Mesothelial cell of epicardium (in vitro differentiated cells): Measurements from ENCODE around the gene SLC6A19. TPM values are rescaled to one million over a fixed set of nuclear protein-coding genes. Genes with fewer than 3 reads are reported as not detected.
"Not testable (repeated sequence)": the region's sequence is repeated elsewhere in the genome, so short reads cannot be mapped to it uniquely, and the experiment has no call there.

ENCODE experiments used
- DNase-seq, 2 experiments: peaks; one replicate each; pipeline ENCODE4 v3.0.0; 2021; ENCODE audit warnings: low spot score in 2 of 2; ENCODE audit not compliant: unreplicated experiment in 2 of 2
- H3K27ac Mint-ChIP-seq: 2 replicates; pipeline ENCODE4 v1.8.0; 2021; ENCODE audit warnings: mixed read lengths
- H3K27me3 Mint-ChIP-seq: 2 replicates; pipeline ENCODE4 v1.8.0; 2021; ENCODE audit warnings: low read depth, mixed read lengths
- H3K36me3 Mint-ChIP-seq: 2 replicates; pipeline ENCODE4 v1.8.0; 2021; ENCODE audit warnings: mixed read lengths
- H3K4me1 Mint-ChIP-seq: 2 replicates; pipeline ENCODE4 v1.8.0; 2021; ENCODE audit warnings: mixed read lengths
- H3K4me3 Mint-ChIP-seq: 2 replicates; pipeline ENCODE4 v1.8.0; 2021; ENCODE audit warnings: mild to moderate bottlenecking, moderate library complexity, mixed read lengths
- H3K9me3 Mint-ChIP-seq: 2 replicates; pipeline ENCODE4 v1.8.0; 2021; ENCODE audit warnings: mixed read lengths
- CTCF ChIP-seq: fragments of 200-600 bp; sonication (generic); IDR thresholded peaks from one replicate; pipeline ENCODE4 v1.5.0; 2021; ENCODE audit warnings: antibody characterized with exemption; ENCODE audit not compliant: unreplicated experiment
- total RNA-seq: library from RNA; stranded (reverse); gene quantifications from 3 replicates; pipeline ENCODE4 v1.2.1, GENCODE V29; 2021

SLC6A19 gene
- total RNA-seq, 1 donor from 2014 or later = not detected

- Mint-ChIP-seq H3K27ac (no peak overlapping the region), H3K27me3 (peaks cover 41% of the 10 kb centered on the region), H3K4me3 (no peak overlapping the region), H3K4me1 (no peaks in the 10 kb centered on the region), H3K36me3 (no peaks in the 10 kb centered on the region), H3K9me3 (no peaks in the 10 kb centered on the region)
- no peak for DNase-seq
- TF ChIP-seq CTCF = no peak
Observed at GRCh38 chr5:1226231-1226630, 24.8 kb downstream of the SLC6A19 start.

GRCh38 chr5:1226839-1227581, 25.6 kb downstream of the SLC6A19 start:
- Mint-ChIP-seq H3K36me3 (no peaks in the 10 kb centered on the region), H3K27ac (no peak overlapping the region), H3K4me3 (no peak overlapping the region), H3K27me3 (peaks cover 41% of the 10 kb centered on the region), H3K4me1 (no peaks in the 10 kb centered on the region), H3K9me3 (no peaks in the 10 kb centered on the region)
- DNase-seq = no peak
- no peak for TF ChIP-seq CTCF

GRCh38 chr5:1227667-1228066, 26.3 kb downstream of the SLC6A19 start:
- no peak for DNase-seq
- Mint-ChIP-seq H3K4me1 (no peaks in the 10 kb centered on the region), H3K27ac (no peak overlapping the region), H3K9me3 (no peaks in the 10 kb centered on the region), H3K4me3 (no peak overlapping the region), H3K27me3 (peaks cover 41% of the 10 kb centered on the region), H3K36me3 (no peaks in the 10 kb centered on the region)
- no peak for TF ChIP-seq CTCF

GRCh38 chr5:1228120-1228519, 26.7 kb downstream of the SLC6A19 start:
- Mint-ChIP-seq H3K36me3 (no peaks in the 10 kb centered on the region), H3K27ac (no peak overlapping the region), H3K4me3 (no peak overlapping the region), H3K9me3 (no peaks in the 10 kb centered on the region), H3K4me1 (no peaks in the 10 kb centered on the region), H3K27me3 (peaks cover 41% of the 10 kb centered on the region)
- TF ChIP-seq CTCF = no peak
- DNase-seq = no peak

- peaks cover 35% of the 10 kb centered on the region for H3K27me3 Mint-ChIP-seq
- H3K4me3 Mint-ChIP-seq, H3K4me1 Mint-ChIP-seq, H3K36me3 Mint-ChIP-seq, H3K9me3 Mint-ChIP-seq, DNase-seq, H3K27ac Mint-ChIP-seq: not testable (repeated sequence)
Observed at GRCh38 chr5:1229023-1229422, 27.6 kb downstream of the SLC6A19 start.

- peaks cover 30% of the 10 kb centered on the region for H3K27me3 Mint-ChIP-seq
- H3K27ac Mint-ChIP-seq = no peak overlapping the region
- DNase-seq = no peak
- H3K4me3 Mint-ChIP-seq = no peak overlapping the region
- no peaks in the 10 kb centered on the region for H3K9me3 Mint-ChIP-seq
- no peaks in the 10 kb centered on the region for H3K4me1 Mint-ChIP-seq
- no peak for TF ChIP-seq CTCF
- H3K36me3 Mint-ChIP-seq = no peaks in the 10 kb centered on the region
Observed at GRCh38 chr5:1229822-1230221, 28.4 kb downstream of the SLC6A19 start.
